GM12873 (cell line): Measurements from ENCODE around the gene ZFYVE28.

Source experiments
- TF ChIP-seq, protein P1 (sequence below): IDR thresholded peaks from 2 replicates; pipeline ENCODE4 v1.5.1; 2012; ENCODE audit warnings: low read depth, mild to moderate bottlenecking, moderate library complexity, low read length, control low read depth; ENCODE audit not compliant: insufficient read depth; ENCODE audit errors: missing control alignments

The ZFYVE28 gene

GRCh38 chr4:2251795-2252529 is 166.5 kb downstream of the ZFYVE28 start:
- TF ChIP-seq, protein P1, sequence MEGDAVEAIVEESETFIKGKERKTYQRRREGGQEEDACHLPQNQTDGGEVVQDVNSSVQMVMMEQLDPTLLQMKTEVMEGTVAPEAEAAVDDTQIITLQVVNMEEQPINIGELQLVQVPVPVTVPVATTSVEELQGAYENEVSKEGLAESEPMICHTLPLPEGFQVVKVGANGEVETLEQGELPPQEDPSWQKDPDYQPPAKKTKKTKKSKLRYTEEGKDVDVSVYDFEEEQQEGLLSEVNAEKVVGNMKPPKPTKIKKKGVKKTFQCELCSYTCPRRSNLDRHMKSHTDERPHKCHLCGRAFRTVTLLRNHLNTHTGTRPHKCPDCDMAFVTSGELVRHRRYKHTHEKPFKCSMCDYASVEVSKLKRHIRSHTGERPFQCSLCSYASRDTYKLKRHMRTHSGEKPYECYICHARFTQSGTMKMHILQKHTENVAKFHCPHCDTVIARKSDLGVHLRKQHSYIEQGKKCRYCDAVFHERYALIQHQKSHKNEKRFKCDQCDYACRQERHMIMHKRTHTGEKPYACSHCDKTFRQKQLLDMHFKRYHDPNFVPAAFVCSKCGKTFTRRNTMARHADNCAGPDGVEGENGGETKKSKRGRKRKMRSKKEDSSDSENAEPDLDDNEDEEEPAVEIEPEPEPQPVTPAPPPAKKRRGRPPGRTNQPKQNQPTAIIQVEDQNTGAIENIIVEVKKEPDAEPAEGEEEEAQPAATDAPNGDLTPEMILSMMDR: no peak

- TF ChIP-seq, protein P1: no peak
Measured at GRCh38 chr4:2251073-2251794, 167.2 kb downstream of the ZFYVE28 start.

DNA sequence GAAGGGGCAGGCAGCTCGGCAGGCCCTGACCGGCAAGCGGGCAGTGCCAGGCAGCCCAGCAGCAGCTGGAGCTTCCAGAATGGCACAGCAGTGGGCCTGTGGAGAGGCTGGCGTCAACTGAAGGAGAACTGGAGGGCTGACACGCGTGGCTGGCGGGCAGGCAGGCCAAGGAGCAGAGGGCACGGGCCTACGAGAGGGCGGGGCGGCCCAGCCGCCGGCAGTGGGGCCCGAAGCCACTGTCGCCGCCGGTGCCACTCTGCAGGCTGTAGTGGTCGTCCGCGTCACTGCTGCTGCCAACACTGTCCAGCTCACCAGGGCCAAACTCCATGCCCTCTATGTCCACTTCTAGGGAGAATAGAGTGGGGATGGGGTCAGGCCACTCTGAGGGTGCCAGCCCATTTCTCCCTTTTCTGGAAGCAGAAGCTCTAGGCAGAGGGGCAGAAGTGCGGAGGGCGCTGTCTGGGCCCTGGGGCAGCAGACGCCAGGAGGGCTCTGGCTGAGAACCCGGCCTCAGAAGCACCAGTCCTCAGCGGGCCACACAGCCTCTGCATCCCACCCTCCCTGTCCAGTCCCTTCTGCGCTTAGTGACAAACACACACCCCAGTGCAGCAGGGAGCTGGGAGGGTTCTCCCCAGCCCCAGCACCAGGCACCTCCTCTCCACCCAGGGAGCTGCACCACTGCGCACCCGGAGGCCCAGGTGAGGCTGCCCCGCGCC is 167.9 kb downstream of the ZFYVE28 start:
- TF ChIP-seq, protein P1: no peak

- TF ChIP-seq, protein P1: no peak
Measured at GRCh38 chr4:2249526-2250356, 168.7 kb downstream of the ZFYVE28 start.

GRCh38 chr4:2248821-2249261 is 169.6 kb downstream of the ZFYVE28 start:
- TF ChIP-seq, protein P1: no peak

- TF ChIP-seq, protein P1: no peak
Measured at GRCh38 chr4:2248044-2248780, 170.2 kb downstream of the ZFYVE28 start.
